Calu3 (cell line): ENCODE results near the gene PKD2L2. TPM values are rescaled to one million over a fixed set of nuclear protein-coding genes. Genes with fewer than 3 reads are reported as not detected.

Experiments
- BruUV-seq: library from RNA; stranded (reverse); fragments of 400-500 nt; replicated peaks from 2 replicates; lab custom pipeline; 2021; lab: Mats Ljungman, UMichigan
- CTCF ChIA-PET: fragments of 300-600 bp; sonication (Branson Sonifier 250); formaldehyde crosslinking; loops from one replicate; lab custom pipeline; 2022; ENCODE audit warnings: antibody characterized with exemption; lab: Charles Lee
- DNase-seq: peaks from one replicate; pipeline ENCODE4 v3.0.0; 2022
- H3K27ac Mint-ChIP-seq: one replicate; pipeline ENCODE4 v1.8.0; 2022; ENCODE audit warnings: mixed read lengths; ENCODE audit not compliant: unreplicated experiment
- H3K27me3 Mint-ChIP-seq: one replicate; pipeline ENCODE4 v1.8.0; 2022; ENCODE audit warnings: mixed read lengths; ENCODE audit not compliant: unreplicated experiment
- H3K36me3 Mint-ChIP-seq: one replicate; pipeline ENCODE4 v1.8.0; 2022; ENCODE audit warnings: mild to moderate bottlenecking, moderate library complexity, mixed read lengths; ENCODE audit not compliant: insufficient read depth, unreplicated experiment
- H3K4me1 Mint-ChIP-seq: one replicate; pipeline ENCODE4 v1.8.0; 2022; ENCODE audit warnings: mild to moderate bottlenecking, low read depth, mixed read lengths; ENCODE audit not compliant: unreplicated experiment
- H3K4me3 Mint-ChIP-seq: one replicate; pipeline ENCODE4 v1.8.0; 2022; ENCODE audit warnings: mild to moderate bottlenecking, low read depth, moderate library complexity, mixed read lengths; ENCODE audit not compliant: unreplicated experiment
- H3K9me3 Mint-ChIP-seq: one replicate; pipeline ENCODE4 v1.8.0; 2022; ENCODE audit warnings: low read depth, mixed read lengths; ENCODE audit not compliant: unreplicated experiment
- intact Hi-C: fragments of 100-400 bp; cut with micrococcal nuclease; formaldehyde crosslinking; loops from one replicate; pipeline ENCODE4 v1.10.0; 2022; ENCODE audit not compliant: unreplicated experiment
- total RNA-seq: library from RNA; stranded (reverse); gene quantifications from 2 replicates; pipeline ENCODE4 v1.2.3, GENCODE V29; 2022
- TF ChIP-seq, protein P1 (sequence below): fragments of 200-600 bp; IDR thresholded peaks from one replicate; pipeline ENCODE4 v1.8.0; 2022; ENCODE audit warnings: antibody characterized with exemption; ENCODE audit not compliant: unreplicated experiment

PKD2L2 gene
- total RNA-seq, 1 experiment from 2014 or later: not detected

DNA sequence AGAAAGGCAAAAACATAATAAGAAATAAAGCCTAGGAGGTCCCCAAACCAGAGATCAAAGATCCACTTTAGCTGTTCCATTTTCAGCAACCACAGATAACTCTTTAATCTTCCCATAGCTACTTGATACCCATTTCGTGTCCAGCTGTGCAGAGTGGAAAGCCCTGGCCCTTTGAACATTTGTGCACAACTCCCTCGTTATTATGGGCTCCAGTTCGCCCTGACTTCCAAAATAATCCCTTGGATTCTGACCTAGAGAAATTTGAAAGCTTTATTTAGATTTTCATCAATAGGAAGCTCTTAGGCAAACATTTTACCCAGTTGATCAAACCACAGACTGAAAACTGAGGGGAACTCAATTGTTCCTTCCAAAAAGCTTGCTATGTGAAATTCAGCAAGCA is 16.8 kb upstream of the PKD2L2 start:
- intact Hi-C loops: no loop called here
- no TSS peak for BruUV-seq
- Mint-ChIP-seq H3K4me1 (no peaks in the 10 kb centered on the region), H3K27ac (no peak overlapping the region), H3K27me3 (no peaks in the 10 kb centered on the region), H3K36me3 (no peaks in the 10 kb centered on the region), H3K4me3 (no peak overlapping the region), H3K9me3 (no peaks in the 10 kb centered on the region)
- CTCF ChIA-PET: no interaction called here
- DNase-seq: no peak
- TF ChIP-seq, protein P1, sequence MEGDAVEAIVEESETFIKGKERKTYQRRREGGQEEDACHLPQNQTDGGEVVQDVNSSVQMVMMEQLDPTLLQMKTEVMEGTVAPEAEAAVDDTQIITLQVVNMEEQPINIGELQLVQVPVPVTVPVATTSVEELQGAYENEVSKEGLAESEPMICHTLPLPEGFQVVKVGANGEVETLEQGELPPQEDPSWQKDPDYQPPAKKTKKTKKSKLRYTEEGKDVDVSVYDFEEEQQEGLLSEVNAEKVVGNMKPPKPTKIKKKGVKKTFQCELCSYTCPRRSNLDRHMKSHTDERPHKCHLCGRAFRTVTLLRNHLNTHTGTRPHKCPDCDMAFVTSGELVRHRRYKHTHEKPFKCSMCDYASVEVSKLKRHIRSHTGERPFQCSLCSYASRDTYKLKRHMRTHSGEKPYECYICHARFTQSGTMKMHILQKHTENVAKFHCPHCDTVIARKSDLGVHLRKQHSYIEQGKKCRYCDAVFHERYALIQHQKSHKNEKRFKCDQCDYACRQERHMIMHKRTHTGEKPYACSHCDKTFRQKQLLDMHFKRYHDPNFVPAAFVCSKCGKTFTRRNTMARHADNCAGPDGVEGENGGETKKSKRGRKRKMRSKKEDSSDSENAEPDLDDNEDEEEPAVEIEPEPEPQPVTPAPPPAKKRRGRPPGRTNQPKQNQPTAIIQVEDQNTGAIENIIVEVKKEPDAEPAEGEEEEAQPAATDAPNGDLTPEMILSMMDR: no peak

- DNase-seq: no peak
- CTCF ChIA-PET: no interaction called here
- no peak overlapping the region for H3K27ac Mint-ChIP-seq
- TF ChIP-seq, protein P1: no peak
- no peaks in the 10 kb centered on the region for H3K9me3 Mint-ChIP-seq
- intact Hi-C loops: no loop called here
- no peak overlapping the region for H3K4me3 Mint-ChIP-seq
- BruUV-seq: no TSS peak
- no peaks in the 10 kb centered on the region for H3K36me3 Mint-ChIP-seq
- H3K27me3 Mint-ChIP-seq: no peaks in the 10 kb centered on the region
- H3K4me1 Mint-ChIP-seq: no peaks in the 10 kb centered on the region
Observed at GRCh38 chr5:137876101-137876500, 13.2 kb upstream of the PKD2L2 start.

DNA sequence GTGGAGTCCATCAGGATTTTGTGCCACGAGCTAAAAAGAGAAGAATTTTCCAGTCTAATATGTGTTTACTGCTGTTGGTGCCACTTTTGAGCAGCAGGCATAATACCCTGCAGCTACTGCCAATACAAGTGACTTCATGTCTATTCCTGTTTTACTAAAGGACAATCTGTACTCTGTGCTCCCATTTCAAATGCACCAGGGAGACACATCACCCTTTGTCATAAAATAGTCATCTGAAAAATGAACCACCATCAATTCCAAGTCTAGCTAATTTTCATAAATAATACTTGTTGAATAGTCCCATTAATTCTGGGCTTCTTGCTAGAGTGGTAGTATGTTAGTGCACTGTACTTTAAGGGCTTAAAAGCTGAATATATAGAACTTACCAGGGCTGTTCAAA is 8.9 kb upstream of the PKD2L2 start:
- Mint-ChIP-seq H3K9me3 (no peaks in the 10 kb centered on the region), H3K27ac (no peak overlapping the region), H3K4me1 (no peaks in the 10 kb centered on the region), H3K27me3 (no peaks in the 10 kb centered on the region), H3K36me3 (no peaks in the 10 kb centered on the region), H3K4me3 (no peak overlapping the region)
- no peak for DNase-seq
- intact Hi-C loops: no loop called here
- CTCF ChIA-PET: interaction anchor here (0.5 to 0.7 kb wide), 2 partner anchors 16 to 33 kb away, joined by 3 to 4 read pairs; no protein-coding TSS in a partner anchor
- no TSS peak for BruUV-seq
- TF ChIP-seq, protein P1: no peak

- TF ChIP-seq, protein P1: no peak
- Mint-ChIP-seq H3K27ac (no peak overlapping the region), H3K4me1 (peaks cover 9% of the 10 kb centered on the region), H3K9me3 (no peaks in the 10 kb centered on the region), H3K27me3 (no peaks in the 10 kb centered on the region), H3K4me3 (no peak overlapping the region), H3K36me3 (no peaks in the 10 kb centered on the region)
- no peak for DNase-seq
- intact Hi-C loops: no loop called here
- CTCF ChIA-PET: interaction anchor here (0.8 kb wide), 1 partner anchor 11 kb away, joined by 3 read pairs; no protein-coding TSS in a partner anchor
- BruUV-seq: no TSS peak
Observed at GRCh38 chr5:137887831-137888230, 1.4 kb upstream of the PKD2L2 start.
